Measurements from ENCODE around the gene FOXJ1. TPM values are rescaled to one million over a fixed set of nuclear protein-coding genes. Genes with fewer than 3 reads are reported as not detected.

FOXJ1 gene
- total RNA-seq, 3 donors from 2014 or later = 0.15 TPM; not detected in 2

DNA sequence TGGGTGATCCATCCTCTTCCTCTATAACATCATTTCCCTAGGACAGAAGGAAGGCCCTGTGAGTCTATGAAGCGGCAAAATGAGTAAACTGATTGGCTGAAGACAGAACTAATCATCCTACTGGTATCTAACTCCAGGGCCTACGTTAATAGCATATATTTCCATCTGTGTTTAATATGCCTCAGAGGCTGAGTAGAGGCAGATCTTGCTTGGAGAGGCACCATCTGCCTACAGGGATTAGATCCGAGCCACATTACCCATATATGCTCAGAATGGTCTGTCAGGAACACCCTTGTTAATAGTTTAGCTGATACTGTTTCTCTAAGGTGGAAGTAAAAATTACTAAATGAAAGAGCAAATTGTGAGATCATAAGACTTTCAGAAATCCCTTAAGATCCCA lies 13.2 kb upstream of the FOXJ1 start:
- Histone ChIP-seq H3K4me1 (no peaks in the 10 kb centered on the region), H3K27ac (no peak overlapping the region), H3K27me3 (no peaks in the 10 kb centered on the region), H3K4me3 (no peak overlapping the region), H3K36me3 (no peaks in the 10 kb centered on the region), H3K9me3 (no peaks in the 10 kb centered on the region)
- no peak for TF ChIP-seq POLR2A (IDR thresholded peaks at IDR 0.05)
- TF ChIP-seq POLR2AphosphoS5 (IDR thresholded peaks at IDR 0.05) = no peak
- TF ChIP-seq, protein P1, sequence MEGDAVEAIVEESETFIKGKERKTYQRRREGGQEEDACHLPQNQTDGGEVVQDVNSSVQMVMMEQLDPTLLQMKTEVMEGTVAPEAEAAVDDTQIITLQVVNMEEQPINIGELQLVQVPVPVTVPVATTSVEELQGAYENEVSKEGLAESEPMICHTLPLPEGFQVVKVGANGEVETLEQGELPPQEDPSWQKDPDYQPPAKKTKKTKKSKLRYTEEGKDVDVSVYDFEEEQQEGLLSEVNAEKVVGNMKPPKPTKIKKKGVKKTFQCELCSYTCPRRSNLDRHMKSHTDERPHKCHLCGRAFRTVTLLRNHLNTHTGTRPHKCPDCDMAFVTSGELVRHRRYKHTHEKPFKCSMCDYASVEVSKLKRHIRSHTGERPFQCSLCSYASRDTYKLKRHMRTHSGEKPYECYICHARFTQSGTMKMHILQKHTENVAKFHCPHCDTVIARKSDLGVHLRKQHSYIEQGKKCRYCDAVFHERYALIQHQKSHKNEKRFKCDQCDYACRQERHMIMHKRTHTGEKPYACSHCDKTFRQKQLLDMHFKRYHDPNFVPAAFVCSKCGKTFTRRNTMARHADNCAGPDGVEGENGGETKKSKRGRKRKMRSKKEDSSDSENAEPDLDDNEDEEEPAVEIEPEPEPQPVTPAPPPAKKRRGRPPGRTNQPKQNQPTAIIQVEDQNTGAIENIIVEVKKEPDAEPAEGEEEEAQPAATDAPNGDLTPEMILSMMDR (IDR thresholded peaks at IDR 0.05) = no peak
- intact Hi-C loops (cut with DNase I; ENCODE audit: low total_unique reads) = no loop called here
- DNase-seq (ENCODE audit: low spot score in 2 of 2) = no peak

DNA sequence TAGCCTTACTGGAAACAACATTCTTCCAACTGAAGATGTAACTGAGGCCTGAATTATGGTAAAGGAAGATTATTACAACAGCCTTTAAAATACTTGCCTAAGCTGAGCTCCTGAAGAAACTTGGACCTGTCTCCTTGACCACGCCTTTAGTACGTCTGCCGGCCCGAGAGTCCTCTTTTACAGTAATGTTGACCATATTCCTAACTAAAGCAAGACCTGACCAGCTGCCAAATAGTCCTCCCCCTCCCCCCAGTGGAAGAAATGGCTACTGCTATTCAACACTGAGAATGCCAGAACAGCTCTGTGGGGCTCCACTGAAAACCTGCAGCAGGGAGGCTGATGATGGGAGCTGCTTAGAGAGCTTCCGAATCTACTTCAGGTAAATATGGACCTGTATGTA lies 12.6 kb upstream of the FOXJ1 start:
- DNase-seq (ENCODE audit: low spot score in 2 of 2) = peak in 1 of 2 donors; percentile 50
- no peaks in the 10 kb centered on the region for H3K9me3 ChIP-seq
- H3K36me3 ChIP-seq = no peaks in the 10 kb centered on the region
- no peak overlapping the region for H3K4me3 ChIP-seq
- no peaks in the 10 kb centered on the region for H3K27me3 ChIP-seq
- intact Hi-C loops (cut with DNase I; ENCODE audit: low total_unique reads) = no loop called here
- TF ChIP-seq POLR2A (IDR thresholded peaks at IDR 0.05) = no peak
- TF ChIP-seq, protein P1 (IDR thresholded peaks at IDR 0.05) = no peak
- TF ChIP-seq POLR2AphosphoS5 (IDR thresholded peaks at IDR 0.05) = no peak
- H3K4me1 ChIP-seq = no peaks in the 10 kb centered on the region
- H3K27ac ChIP-seq = no peak overlapping the region

DNA sequence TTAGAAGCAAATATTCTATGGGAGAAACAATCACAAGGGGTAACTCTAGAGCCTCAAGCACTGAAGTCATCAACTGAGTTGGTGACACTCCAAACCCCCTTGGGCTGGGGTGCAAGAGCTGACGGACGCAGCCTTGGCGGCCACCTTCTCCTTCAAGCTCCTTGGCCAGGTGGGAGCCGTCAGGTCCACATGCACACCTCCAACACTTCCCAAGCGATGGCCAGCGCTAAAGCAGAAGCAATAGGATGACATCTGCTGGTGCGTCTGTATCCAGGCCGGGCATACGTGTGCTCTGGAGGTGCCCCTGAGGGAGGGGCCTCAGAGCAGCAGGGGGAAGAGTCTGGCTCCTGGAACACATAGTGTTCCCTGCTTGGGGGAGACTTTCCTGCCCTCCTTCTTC lies 12.2 kb upstream of the FOXJ1 start:
- DNase-seq (ENCODE audit: low spot score in 2 of 2) = peak in 1 of 2 donors; percentile 10
- Histone ChIP-seq H3K36me3 (no peaks in the 10 kb centered on the region), H3K4me1 (no peaks in the 10 kb centered on the region), H3K27ac (no peak overlapping the region), H3K4me3 (no peak overlapping the region), H3K9me3 (no peaks in the 10 kb centered on the region), H3K27me3 (no peaks in the 10 kb centered on the region)
- TF ChIP-seq POLR2AphosphoS5 (IDR thresholded peaks at IDR 0.05) (no peak), POLR2A (IDR thresholded peaks at IDR 0.05) (no peak)
- TF ChIP-seq, protein P1 (IDR thresholded peaks at IDR 0.05) = no peak
- intact Hi-C loops (cut with DNase I; ENCODE audit: low total_unique reads) = no loop called here

GRCh38 chr17:76152591-76152990 lies 11.5 kb upstream of the FOXJ1 start:
- intact Hi-C loops (cut with DNase I; ENCODE audit: low total_unique reads) = no loop called here
- TF ChIP-seq POLR2A (IDR thresholded peaks at IDR 0.05) = no peak
- no peak for TF ChIP-seq POLR2AphosphoS5 (IDR thresholded peaks at IDR 0.05)
- TF ChIP-seq, protein P1 (IDR thresholded peaks at IDR 0.05) = no peak
- H3K36me3 ChIP-seq = no peaks in the 10 kb centered on the region
- H3K27ac ChIP-seq = no peak overlapping the region
- no peaks in the 10 kb centered on the region for H3K9me3 ChIP-seq
- peak in 1 of 2 donors; percentile 15 for DNase-seq (ENCODE audit: low spot score in 2 of 2)
- H3K27me3 ChIP-seq = no peaks in the 10 kb centered on the region
- H3K4me3 ChIP-seq = no peak overlapping the region
- H3K4me1 ChIP-seq = no peaks in the 10 kb centered on the region

GRCh38 chr17:76151896-76152454 lies 10.9 kb upstream of the FOXJ1 start:
- no peak overlapping the region for H3K4me3 ChIP-seq
- TF ChIP-seq, protein P1 (IDR thresholded peaks at IDR 0.05) = no peak
- TF ChIP-seq POLR2AphosphoS5 (IDR thresholded peaks at IDR 0.05) = no peak
- no peak for TF ChIP-seq POLR2A (IDR thresholded peaks at IDR 0.05)
- no peaks in the 10 kb centered on the region for H3K27me3 ChIP-seq
- intact Hi-C loops (cut with DNase I; ENCODE audit: low total_unique reads) = no loop called here
- no peaks in the 10 kb centered on the region for H3K9me3 ChIP-seq
- DNase-seq (ENCODE audit: low spot score in 2 of 2) = no peak
- H3K4me1 ChIP-seq = no peaks in the 10 kb centered on the region
- no peak overlapping the region for H3K27ac ChIP-seq
- H3K36me3 ChIP-seq = no peaks in the 10 kb centered on the region
